Fibroblast of gingiva (primary cell): ENCODE results near the gene BIN1.

ENCODE experiments used
- DNase-seq: peaks from one replicate; pipeline ENCODE4 v3.0.0-alpha.2; 2011; ENCODE audit warnings: low read depth

The BIN1 gene

GRCh38 chr2:127074936-127075335, 32.0 kb downstream of the BIN1 start:
- DNase-seq: no peak

DNA sequence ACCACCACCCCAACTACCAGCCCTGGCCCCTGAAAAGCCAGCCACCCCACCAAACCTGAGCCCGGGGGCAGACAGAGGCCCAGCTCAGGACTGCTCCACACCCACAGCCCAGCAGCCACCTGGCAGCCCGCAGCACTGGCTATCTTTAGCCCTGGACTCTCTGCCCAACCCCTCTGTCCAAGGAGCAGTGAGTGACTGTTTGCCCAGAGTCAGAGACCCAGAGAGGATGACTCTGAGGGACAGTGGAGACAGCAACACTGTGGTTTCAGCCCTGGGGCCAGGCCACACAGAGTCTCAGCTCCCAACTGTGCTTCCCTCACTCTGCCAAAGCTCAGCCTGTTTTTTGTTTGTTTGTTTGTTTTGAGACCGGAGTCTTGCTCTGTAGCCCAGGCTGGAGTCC, 32.6 kb downstream of the BIN1 start:
- DNase-seq: no peak

- DNase-seq: peak; percentile 78
These were observed 34.0 kb downstream of the BIN1 start for GRCh38 chr2:127072970-127073369.

DNA sequence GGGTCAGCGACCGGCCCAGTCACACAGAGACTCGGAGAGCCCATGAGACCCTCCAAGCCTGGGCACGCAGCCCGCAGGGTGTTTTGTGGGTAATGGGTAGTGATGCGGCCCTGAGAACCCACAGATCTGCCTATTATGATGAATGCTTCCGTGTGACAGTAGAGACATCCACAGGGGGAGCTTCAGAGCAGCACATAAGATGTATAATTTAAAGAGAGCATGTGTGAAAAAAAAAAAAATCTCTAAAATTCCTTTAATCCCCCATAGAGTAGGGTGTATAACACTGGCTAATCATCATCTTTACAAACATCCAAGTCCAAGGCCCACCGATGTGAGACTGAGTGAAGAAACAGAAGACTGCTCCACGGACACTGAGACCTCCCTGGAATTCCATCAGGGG, 34.6 kb downstream of the BIN1 start:
- peak; percentile 21 for DNase-seq

- no peak for DNase-seq
These were observed 35.0 kb downstream of the BIN1 start for GRCh38 chr2:127071901-127072328.

GRCh38 chr2:127070221-127070620, 36.7 kb downstream of the BIN1 start:
- DNase-seq: no peak

DNA sequence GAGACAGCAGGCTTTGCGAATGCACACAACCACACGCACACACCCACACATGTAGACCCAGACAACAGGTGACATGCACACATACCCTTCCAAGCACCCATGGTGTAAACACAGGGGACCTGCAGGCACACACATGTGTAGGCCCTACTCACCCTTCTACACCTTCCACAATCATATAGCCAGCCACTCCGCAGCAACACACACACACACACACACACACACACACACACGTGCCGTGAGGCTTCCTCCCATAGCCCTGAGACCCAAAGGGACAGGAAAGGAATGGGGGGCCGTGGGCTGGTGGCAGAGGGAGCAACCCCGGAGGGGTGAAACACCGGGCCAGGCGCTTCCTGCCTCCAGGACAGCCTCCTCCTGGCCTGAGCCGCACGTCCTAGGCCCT, 37.4 kb downstream of the BIN1 start:
- DNase-seq: no peak

GRCh38 chr2:127069003-127069402, 38.0 kb downstream of the BIN1 start:
- no peak for DNase-seq

GRCh38 chr2:127068351-127068741, 38.6 kb downstream of the BIN1 start:
- DNase-seq: no peak

DNA sequence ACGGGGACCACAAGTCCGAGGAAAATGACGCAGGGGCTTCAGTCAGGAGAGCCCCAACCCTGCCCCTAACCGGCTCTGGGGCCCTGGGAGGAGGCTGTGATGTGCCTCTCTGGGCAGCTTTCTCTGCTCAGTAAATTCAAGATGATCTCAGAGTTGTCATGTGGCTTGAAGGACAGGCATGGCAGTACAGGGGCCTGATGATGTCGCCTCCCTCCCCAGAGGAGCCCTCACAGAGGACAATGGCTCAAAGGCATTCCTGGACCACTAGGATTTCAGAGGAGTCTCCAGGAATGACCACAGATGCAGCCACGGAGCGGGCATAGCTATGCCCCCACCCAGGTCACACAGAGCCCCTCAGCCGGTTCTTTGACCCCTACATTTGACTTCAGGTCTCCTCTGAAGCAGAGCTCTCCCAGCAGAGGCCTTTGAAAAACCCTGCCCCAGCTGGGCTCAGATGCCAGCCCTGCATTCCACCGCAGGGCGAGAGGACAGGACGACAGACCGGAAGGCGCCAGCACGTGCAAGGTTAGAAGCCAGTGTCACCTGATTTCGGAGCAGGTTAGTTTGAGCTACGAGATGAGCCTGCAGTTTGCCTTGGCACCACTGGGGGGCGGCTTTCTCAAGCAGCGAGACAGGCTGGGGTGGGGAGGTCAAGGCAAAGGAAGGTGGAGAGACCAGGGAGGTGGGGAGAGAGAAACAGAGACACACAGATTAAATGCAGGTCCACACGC, 39.2 kb downstream of the BIN1 start:
- DNase-seq: peak; percentile 50

GRCh38 chr2:127066942-127067341, 40.0 kb downstream of the BIN1 start:
- peak; percentile 93 for DNase-seq

DNA sequence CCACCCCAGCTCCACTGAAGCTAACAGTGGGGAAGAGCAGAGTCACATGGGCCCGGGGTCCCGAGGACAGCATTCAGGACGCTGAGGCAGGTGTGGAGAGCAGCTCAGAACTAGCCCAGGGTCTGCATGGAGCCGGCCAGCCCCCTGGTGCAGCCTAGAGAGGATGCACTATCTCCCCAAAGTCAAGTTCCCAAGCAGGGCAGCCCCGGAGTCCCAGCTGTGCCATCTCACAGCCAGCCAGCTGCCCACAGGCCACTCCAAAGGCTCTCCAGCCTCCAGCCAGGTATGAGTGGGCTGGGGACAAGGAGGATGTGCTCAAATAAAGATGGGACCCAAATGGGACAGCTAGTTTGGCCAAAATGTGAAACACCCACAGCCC, 41.0 kb downstream of the BIN1 start:
- no peak for DNase-seq

DNA sequence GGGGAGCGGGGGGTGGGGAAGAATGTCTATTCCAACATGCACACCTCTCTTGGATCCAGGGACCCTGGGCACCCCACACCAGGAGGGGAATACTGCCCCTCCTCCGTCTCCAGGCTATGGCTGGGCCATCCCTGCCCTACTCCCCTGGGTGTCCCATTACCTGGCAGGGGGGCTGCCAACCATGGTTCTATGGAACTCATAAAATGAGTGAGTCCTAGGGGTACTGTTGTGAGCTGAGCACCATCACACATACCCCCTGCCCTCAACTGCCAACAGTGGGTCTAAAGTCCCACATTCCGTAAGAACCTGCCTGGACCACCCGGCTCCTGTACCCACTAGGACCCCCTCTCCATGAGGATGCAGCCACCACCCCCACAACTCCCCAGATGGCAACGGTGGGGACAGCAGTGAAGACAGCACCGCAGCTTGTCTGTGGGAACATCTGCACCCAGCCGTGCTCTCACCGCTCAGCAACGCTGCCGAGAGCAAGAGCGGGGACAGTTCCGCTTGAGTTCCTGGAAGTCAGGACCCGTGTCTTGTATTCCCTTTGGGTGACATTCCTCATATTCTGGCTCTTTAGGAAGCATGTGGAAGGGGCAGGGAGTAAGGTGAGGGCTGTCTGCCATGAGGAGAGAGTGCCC, 41.5 kb downstream of the BIN1 start:
- no peak for DNase-seq

DNA sequence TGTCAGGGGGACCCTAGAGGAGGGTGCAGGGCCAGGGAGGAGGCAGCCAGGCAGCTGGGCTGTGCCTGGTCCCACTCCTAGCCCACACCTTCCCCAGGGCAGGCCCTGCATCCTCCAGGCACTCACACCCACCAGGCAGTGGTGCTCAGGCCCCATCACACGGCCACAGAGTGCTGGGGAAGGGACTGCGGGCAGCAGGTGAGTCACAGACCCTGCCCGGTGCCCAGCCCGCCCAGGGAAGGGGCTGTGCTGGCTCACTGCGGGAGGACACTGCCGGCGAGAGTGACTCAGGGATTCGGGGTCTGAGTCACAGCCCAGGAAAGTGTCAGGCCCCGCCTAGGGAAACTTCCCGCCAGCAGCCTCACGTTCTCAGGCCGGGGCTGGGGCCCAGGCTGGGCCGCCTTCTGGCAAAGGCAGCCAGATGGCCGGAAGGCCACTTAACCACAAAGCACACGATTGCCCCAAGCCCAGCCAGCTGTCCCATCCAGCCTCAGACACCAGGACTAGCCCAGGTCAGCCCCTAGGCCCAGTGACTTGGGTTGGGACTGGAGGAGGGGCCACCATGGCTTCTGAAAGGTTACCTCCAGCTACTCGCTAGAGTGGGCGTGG, 42.2 kb downstream of the BIN1 start:
- DNase-seq: peak; percentile 95

DNA sequence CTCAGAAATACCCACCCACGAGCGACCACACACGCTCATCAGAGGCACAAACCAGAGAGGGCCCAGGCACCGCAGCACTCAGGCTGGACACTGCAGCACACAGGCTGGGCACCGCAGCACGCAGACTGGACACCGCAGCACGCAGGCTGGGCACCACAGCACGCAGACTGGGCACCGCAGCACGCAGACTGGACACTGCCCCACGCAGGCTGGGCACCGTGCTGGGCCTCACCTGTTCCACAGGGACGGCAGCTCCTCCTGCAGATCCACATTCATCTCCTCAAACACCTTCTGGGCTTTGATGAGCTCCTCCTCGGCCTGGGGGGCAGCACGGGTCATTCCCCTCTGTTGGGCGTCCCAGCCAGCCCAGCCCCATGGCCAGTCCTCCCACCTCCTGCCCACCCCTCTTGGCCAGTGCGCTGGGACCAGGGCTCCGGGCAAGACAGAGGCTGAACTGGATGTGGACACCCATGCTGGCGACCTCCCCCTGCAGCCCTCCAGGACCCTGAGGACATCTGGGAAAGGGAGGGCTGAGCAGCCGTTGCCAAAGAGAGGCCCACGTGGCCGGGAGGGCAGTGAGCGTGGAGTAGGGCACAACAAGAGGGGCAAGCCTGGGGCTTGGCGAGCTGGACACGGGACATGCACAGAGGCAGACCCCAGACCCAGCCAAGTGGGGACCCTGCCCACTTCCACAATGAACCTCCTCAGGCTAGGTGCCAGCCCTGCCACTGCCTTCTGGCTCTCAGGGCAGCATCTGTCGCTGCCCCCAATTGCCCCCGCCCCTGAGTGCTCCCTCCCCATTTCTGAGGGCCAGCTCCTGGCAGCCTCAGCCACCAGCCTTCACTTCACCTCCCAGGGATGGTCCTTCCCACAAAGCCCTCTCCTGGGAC, 43.0 kb downstream of the BIN1 start:
- no peak for DNase-seq

GRCh38 chr2:127061375-127062273, 45.3 kb downstream of the BIN1 start:
- DNase-seq: no peak

DNA sequence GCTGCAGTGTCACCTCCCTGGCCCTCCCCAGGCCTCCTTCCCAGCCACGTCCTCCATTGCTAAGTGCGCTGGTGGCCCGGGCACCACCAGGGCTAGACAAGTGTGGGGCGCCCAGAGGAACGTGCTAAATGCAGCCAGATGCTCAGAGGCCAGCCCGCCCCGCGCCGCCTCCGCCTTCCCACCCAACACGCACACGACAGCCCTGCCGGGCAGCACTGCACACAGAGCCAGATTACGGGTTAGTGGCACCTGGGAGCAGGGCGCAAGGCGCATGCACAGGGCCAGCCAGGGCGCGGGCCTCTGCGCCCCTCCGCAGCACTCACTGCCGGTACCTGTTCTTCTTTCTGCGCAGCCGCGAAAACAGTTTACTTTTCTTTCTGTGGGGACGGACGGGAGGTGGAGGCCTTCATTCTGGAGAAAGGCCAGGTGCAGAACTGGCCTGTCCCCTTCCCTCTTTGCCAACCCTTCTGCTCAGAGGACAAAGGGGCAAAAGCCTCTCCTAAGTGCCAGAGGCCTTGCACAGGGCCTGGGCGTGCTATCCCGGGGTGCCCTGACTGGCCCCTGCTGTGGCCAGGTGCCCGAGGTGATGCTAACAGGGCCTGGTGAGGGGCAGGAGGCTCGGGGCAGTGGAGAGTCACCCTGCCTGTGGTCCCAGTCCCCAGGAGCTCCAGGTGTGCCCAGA, 46.5 kb downstream of the BIN1 start:
- DNase-seq: no peak

DNA sequence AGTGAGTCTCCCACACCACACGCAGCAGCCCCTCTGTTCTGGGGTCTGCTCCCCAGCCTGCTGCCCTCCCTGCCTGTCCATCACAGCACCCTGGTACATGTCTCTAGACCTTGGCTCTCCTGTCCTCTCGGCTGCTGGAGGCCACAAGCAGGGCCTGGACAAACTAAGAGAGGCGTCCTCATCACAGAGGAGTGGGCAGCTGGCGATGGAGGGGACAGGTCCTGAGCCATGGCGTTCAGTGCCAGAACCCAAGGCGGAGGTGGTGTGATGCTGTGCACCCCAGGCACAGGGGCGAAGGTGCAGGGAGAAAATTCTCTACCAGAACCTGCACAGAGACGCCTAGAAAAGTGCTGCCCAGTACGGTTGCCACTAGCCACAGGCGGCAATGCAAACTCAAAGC, 47.4 kb downstream of the BIN1 start:
- DNase-seq: no peak

- no peak for DNase-seq
These were observed 48.1 kb downstream of the BIN1 start for GRCh38 chr2:127058954-127059252.

- DNase-seq: no peak
These were observed 48.6 kb downstream of the BIN1 start for GRCh38 chr2:127058246-127058953.
